ENCODE results near the gene APBB3.
"Not testable (repeated sequence)": the region's sequence is repeated elsewhere in the genome, so short reads cannot be mapped to it uniquely, and the experiment has no call there.

APBB3 gene, protein sequence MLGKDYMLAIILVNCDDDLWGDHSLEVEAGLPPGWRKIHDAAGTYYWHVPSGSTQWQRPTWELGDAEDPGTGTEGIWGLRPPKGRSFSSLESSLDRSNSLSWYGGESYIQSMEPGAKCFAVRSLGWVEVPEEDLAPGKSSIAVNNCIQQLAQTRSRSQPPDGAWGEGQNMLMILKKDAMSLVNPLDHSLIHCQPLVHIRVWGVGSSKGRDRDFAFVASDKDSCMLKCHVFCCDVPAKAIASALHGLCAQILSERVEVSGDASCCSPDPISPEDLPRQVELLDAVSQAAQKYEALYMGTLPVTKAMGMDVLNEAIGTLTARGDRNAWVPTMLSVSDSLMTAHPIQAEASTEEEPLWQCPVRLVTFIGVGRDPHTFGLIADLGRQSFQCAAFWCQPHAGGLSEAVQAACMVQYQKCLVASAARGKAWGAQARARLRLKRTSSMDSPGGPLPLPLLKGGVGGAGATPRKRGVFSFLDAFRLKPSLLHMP

DNA sequence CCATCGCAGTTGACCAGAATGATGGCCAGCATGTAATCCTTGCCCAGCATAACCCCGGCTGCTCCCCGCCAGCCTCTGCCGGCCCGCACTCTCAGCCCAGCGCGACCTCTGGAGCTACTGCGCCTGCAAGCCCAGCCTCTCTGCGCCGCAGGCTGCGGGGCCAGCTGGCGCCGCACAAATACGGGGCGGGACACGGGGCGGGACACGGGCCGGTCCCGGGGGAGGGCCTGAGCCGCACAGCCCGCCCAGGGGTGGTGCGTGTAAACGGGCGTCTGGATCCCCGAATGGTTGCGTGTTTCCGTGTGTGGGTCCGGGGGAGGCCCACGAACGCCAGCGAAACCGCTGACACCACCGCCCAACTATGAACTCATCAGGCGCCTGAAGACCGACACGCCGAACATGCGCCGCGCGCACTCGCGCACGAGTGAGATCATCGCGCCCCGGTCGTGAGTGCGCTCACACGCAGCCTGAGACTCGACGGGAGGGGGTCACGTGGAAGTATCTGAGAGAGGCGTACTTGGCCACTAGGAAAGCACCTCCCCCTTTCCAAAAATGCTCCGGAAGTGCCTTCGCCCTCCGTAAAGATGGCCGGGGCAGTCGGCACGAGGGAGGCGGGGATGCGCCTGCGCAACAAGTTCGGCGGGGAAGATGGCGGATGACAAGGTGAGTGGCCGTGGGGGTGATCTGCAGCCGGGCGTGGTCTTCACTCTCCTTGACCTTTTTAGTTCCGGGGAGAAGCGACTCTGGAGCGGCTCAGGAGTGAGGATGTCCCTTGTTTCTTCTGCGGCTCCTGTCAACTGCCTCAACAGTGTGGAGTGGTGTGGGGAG is at the start of gene APBB3, which contains the start of gene SLC35A4:
Gene APBB3 (minus strand): TSS at position 403 of the 828 bp plus-strand sequence. CDS start 353 bp downstream, at position 50.
Gene SLC35A4 (plus strand): TSS at position 633 of the 828 bp plus-strand sequence. CDS start 2,342 bp downstream, outside the sequence.
- DNase-seq (ENCODE audit: low read depth in 1 of 2, low spot score in 1 of 2): peak; percentile 90 to 95

GRCh38 chr5:140611020-140611521 is 46.7 kb upstream of the APBB3 start:
- DNase-seq (ENCODE audit: low read depth in 1 of 2, low spot score in 1 of 2): no peak

GRCh38 chr5:140609126-140609525 is 44.7 kb upstream of the APBB3 start:
- no peak for DNase-seq (ENCODE audit: low read depth in 1 of 2, low spot score in 1 of 2)

- no peak for DNase-seq (ENCODE audit: low read depth in 1 of 2, low spot score in 1 of 2)
Measured at GRCh38 chr5:140608722-140609121, 44.3 kb upstream of the APBB3 start.

DNA sequence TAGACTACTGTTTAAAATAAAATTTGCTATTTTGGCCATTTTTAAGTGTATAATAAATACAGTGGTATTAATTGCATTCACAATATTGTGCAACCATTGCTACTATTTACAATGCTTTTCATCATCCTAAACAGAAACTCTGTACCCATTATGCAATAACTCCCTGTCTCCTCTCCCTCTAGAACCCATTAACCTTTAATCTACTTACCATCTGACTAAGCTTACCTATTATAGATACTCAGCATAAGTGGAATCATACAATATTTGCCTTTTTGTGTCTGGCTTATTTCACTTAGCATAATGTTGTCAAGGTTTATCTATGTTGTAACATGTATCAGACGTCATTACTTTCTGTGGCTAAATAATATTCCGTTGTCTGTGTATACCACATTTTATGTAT is 42.6 kb upstream of the APBB3 start:
- no peak for DNase-seq (ENCODE audit: low read depth in 1 of 2, low spot score in 1 of 2)

DNA sequence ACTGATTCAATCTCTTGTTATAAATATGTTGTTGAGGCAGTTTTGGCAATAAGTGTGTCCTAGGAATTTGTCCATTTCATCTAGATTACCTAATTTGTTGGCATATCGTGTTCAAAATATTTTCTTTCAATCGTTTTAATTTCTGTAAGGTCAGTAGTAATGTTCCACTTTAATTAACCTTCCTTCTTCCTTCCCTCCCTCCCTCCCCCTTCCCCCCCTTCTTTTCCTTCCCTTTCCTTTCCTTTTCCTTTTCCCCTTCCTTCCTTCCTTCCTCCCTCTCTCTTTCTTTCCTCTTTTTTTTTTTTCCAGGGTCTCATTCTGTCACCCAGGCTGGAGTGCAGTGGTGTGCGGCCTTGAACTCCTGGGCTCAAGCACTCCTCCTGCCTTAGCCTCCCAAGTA is 41.5 kb upstream of the APBB3 start:
- no peak for DNase-seq (ENCODE audit: low read depth in 1 of 2, low spot score in 1 of 2)

DNA sequence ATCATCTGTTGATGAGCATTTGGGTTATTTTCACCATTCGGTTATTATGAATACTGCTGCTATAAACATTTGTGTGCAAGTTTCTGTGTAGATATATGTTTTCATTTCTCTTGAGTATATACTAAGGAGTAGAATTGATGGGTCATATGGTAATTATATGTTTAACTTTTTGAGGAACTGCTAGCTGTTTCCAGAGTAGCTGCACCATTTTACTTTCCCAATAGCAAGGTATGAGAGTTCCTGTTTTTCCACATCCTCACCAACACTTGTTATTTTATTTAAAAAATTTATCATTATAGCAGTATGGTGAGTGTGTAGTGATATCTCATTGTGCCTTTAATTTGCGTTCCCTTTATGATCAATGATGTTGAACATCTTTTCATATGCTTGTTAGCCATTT is 39.3 kb upstream of the APBB3 start:
- DNase-seq (ENCODE audit: low read depth in 1 of 2, low spot score in 1 of 2): no peak

GRCh38 chr5:140603446-140603698 is 39.0 kb upstream of the APBB3 start:
- not testable (repeated sequence) for DNase-seq (ENCODE audit: low read depth in 1 of 2, low spot score in 1 of 2)

DNA sequence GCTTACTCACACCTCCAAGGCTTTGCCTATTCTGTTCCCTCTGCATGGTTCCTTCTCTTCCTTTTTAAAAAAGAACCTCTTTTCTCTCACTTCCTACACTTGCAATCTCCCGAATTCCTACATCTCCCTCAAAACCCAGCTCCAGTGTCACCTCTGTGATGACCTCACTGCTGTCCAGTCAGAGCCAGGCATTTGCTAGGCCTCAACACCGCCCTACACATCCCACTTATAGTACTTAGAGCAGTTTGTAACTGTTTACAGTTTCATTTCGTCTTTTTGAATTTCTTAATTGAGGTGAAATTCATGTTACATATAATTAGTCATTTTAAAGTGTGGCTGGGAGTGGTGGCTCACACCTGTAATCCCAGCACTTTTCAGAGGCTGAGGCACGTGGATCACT is 37.7 kb upstream of the APBB3 start:
- no peak for DNase-seq (ENCODE audit: low read depth in 1 of 2, low spot score in 1 of 2)

DNA sequence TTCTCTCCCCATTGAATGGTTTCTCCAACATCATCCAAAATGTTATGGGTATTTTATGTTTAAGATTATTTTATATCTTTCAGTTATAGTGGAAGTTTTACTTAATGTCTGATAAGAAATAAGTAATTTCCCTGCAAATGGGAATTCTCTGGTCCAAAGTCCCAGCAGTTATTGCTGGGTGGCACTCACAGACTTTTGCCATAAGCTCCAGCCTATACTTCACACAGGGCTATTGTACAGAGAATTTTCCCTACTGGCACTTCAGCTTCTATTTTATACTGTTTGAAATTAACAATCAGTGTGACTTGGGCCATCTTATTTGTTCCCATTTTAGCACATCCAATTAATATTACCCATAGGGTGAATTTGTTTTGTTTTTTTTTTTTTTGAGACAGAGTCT is 35.7 kb upstream of the APBB3 start:
- no peak for DNase-seq (ENCODE audit: low read depth in 1 of 2, low spot score in 1 of 2)

- DNase-seq (ENCODE audit: low read depth in 1 of 2, low spot score in 1 of 2): no peak
Measured at GRCh38 chr5:140598836-140599235, 34.4 kb upstream of the APBB3 start.

GRCh38 chr5:140596321-140596741 is 31.9 kb upstream of the APBB3 start:
- no peak for DNase-seq (ENCODE audit: low read depth in 1 of 2, low spot score in 1 of 2)

DNA sequence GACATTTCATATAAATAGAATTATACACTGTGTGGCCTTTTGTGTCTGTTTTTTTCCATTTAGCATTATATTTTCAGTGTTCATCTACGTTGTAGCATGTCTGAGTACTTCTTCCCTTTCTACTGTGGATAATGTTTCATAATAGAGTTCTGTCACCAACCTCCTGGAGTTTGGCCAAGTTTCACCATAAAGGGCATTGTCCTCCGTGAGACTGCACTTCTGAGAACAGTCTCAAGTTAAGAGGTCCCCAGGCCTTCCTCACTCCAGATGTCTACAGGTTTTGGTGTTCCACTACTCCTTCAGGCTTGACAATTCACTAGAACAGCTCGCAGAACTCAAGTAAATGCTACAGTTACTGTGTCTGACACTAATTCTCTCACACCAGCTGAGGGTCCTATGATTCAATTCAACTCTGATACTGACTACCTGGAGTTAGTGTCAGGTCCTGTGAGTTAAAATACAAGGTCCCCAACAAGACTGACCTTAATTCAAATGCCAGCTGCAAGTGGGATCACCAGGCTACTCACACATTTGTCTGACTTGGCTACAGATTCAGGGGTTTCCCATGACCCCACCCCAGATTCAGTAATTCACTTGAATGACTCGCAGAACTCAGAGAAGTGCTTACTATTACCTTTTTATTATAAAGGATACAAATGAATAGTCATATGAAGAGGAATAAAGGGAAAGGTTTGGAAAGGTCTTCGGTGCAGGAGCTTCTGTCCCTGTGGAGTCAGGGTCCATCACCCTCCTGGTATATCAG is 31.3 kb upstream of the APBB3 start:
- DNase-seq (ENCODE audit: low read depth in 1 of 2, low spot score in 1 of 2): no peak

DNA sequence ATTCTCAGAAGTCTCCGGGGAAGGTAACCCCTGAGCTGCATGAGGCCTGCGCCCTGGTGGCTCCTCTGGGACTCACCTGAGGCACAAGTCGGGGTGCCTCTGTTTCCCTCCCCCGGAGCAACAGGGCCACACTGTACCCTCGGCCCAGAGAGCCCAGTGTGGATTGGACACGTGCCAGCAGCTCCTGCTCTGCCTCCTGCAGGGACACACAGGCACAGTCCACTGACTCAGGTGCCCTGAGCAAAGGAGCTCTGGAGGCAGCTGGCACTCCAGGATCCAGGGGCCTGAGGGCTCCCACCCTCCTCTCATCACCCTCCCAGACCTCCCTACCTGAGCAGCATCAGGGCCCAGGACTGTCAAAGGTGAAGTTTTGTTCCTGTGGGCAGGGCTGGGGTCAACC is 29.8 kb upstream of the APBB3 start:
- DNase-seq (ENCODE audit: low read depth in 1 of 2, low spot score in 1 of 2): no peak

DNA sequence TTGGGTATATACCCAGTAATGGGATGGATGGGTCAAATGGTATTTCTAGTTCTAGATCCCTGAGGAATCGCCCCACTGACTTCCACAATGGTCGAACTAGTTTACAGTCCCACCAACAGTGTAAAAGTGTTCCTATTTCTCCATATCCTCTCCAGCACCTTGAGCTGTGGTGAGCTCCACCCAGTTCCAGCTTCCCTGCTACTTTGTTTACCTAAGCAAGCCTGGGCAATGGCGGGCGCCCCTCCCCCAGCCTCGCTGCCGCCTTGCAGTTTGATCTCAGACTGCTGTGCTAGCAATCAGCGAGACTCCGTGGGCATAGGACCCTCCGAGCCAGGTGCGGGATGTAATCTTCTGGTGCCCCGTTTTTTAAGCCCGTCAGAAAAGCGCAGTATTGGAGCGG is 28.7 kb upstream of the APBB3 start:
- DNase-seq (ENCODE audit: low read depth in 1 of 2, low spot score in 1 of 2): not testable (repeated sequence)

GRCh38 chr5:140591747-140592372 is 27.5 kb upstream of the APBB3 start:
- DNase-seq (ENCODE audit: low read depth in 1 of 2, low spot score in 1 of 2): no peak

GRCh38 chr5:140590861-140591260 is 26.5 kb upstream of the APBB3 start:
- no peak for DNase-seq (ENCODE audit: low read depth in 1 of 2, low spot score in 1 of 2)

GRCh38 chr5:140588311-140589070 is 24.1 kb upstream of the APBB3 start:
- DNase-seq (ENCODE audit: low read depth in 1 of 2, low spot score in 1 of 2): no peak

DNA sequence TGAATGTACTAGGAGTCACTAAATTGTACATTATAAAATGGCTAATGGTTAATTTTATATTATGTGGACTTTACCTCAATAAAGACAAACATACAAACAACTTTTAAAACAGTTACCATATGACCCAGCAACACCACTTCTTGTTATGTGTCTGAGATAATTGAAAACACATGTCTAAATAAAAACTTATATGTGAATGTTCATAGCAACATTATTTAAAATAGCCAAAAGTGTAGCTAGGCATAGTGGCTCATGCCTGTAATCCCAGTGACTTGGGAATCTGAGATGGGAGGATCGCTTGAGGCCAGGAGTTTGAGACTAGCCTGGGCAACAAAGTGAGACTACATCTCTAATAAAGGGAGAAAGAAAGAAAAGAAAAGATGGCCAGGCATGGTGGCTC is 23.1 kb upstream of the APBB3 start:
- DNase-seq (ENCODE audit: low read depth in 1 of 2, low spot score in 1 of 2): no peak

DNA sequence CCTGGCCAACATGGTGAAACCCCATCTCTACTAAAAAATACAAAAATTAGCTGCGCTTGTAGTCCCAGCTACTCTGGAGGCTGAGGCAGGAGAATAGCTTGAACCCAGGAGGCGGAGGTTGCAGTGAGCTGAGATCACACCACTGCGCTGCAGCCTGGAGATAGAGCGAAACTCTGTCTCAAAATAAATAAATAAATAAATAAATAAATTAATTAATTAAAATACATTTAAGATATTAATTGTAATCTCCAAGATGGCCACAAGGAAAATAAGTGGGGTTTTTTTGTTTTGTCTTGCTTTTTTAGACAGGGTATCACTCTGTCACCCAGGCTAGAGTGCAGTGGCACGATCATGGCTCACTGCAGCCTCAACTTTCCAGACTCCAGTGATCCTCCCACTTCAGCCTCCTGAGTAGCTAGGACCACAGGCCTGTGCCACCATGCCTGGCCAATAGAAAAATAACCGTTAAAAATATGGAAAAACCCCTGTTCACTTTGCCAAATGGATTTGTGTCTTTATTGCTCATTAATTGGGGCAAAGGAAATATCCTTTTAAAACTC is 14.9 kb upstream of the APBB3 start:
- not testable (repeated sequence) for DNase-seq (ENCODE audit: low read depth in 1 of 2, low spot score in 1 of 2)
